Measurements from ENCODE around the gene TMEM232. TPM values are rescaled to one million over a fixed set of nuclear protein-coding genes. Genes with fewer than 3 reads are reported as not detected.

The TMEM232 gene
- total and polyA plus RNA-seq, 9 of the 15 experiments (the other 6 are each of a cell fraction or from before 2014, with no cell fraction given): 0.09 to 2.2 (median 0.41) TPM

- no peaks in the 10 kb centered on the region for H3K9me1 ChIP-seq (ENCODE audit: control insufficient read depth, insufficient read depth, low read length)
- FAIRE-seq (no peak), ATAC-seq (no peak), DNase-seq (ENCODE audit: extremely low read depth in 1 of 4, low spot score in 3 of 4) (no peak)
- in situ Hi-C loops (cut with MboI): no loop called here
- H3K4me3 ChIP-seq: no peak overlapping the region
- 1% methylated on average over 6 of the region's 6 CpGs for WGBS (ENCODE audit: insufficient coverage, low coverage, missing lambda C conversion rate)
- intact Hi-C loops (cut with micrococcal nuclease): no loop called here
- ChIA-PET CTCF (ENCODE audit: low intra/inter-chr PET ratio) (no interaction called here), POLR2A (no interaction called here)
- H3K4me2 ChIP-seq (ENCODE audit: insufficient read depth, low read length): no peak overlapping the region
- no peak overlapping the region for H2AFZ ChIP-seq (ENCODE audit: low read depth, low read length)
- no peaks in the 10 kb centered on the region for H3K27me3 ChIP-seq (ENCODE audit: control insufficient read depth in 2 of 2, insufficient read depth in 2 of 2, low read length in 2 of 2)
- H3K36me3 ChIP-seq (ENCODE audit: control insufficient read depth, insufficient read depth, low read length): no peaks in the 10 kb centered on the region
- no peaks in the 10 kb centered on the region for H4K20me1 ChIP-seq (replicated peaks; ENCODE audit: control insufficient read depth, insufficient read depth, low read length)
- H3K4me1 ChIP-seq (replicated peaks in 1 of 2; ENCODE audit: control insufficient read depth in 2 of 2, insufficient read depth in 2 of 2, low read length in 2 of 2): no peaks in the 10 kb centered on the region
- H3K79me2 ChIP-seq (ENCODE audit: control insufficient read depth, insufficient read depth, low read length): no peaks in the 10 kb centered on the region
- H3K27ac ChIP-seq (ENCODE audit: extremely low read depth, low read depth, low read length): no peak overlapping the region
- no TSS peak for BruUV-seq (replicated peaks)
- no peaks in the 10 kb centered on the region for H3K9me3 ChIP-seq (replicated peaks; ENCODE audit: control insufficient read depth, insufficient read depth, low read depth, low read length)
- no peak overlapping the region for H3K9ac ChIP-seq (ENCODE audit: insufficient read depth in 1 of 2, low read depth in 2 of 2, low read length in 2 of 2)
- TF ChIP-seq POLR3G (IDR thresholded peaks at IDR 0.05; ENCODE audit: extremely low read depth, insufficient read length, insufficient replicate concordance): no peak
- TF ChIP-seq SIN3A (IDR thresholded peaks at IDR 0.05; ENCODE audit: borderline replicate concordance in 2 of 2, control insufficient read depth in 1 of 2, low read depth in 2 of 2, low read length in 2 of 2): no peak
- no peak for TF ChIP-seq ETS2 (tag; IDR thresholded peaks at IDR 0.05; ENCODE audit: borderline replicate concordance, poor library complexity, severe bottlenecking)
- TF ChIP-seq BCOR (IDR thresholded peaks at IDR 0.05): no peak
- no peak for TF ChIP-seq TARDBP (IDR thresholded peaks at IDR 0.05)
- no peak for TF ChIP-seq MTA1 (IDR thresholded peaks at IDR 0.05; ENCODE audit: borderline replicate concordance)
- TF ChIP-seq MLX (CRISPR knock-in tag; conservative IDR thresholded peaks at IDR 0.05): no peak
- no peak for TF ChIP-seq ETV5 (CRISPR knock-in tag; IDR thresholded peaks at IDR 0.05; ENCODE audit: low read depth)
- no peak for TF ChIP-seq MEF2A (IDR thresholded peaks at IDR 0.05; ENCODE audit: control insufficient read depth, low read depth, low read length)
- TF ChIP-seq MAFG (tag; conservative IDR thresholded peaks at IDR 0.05): no peak
- TF ChIP-seq, protein P1, sequence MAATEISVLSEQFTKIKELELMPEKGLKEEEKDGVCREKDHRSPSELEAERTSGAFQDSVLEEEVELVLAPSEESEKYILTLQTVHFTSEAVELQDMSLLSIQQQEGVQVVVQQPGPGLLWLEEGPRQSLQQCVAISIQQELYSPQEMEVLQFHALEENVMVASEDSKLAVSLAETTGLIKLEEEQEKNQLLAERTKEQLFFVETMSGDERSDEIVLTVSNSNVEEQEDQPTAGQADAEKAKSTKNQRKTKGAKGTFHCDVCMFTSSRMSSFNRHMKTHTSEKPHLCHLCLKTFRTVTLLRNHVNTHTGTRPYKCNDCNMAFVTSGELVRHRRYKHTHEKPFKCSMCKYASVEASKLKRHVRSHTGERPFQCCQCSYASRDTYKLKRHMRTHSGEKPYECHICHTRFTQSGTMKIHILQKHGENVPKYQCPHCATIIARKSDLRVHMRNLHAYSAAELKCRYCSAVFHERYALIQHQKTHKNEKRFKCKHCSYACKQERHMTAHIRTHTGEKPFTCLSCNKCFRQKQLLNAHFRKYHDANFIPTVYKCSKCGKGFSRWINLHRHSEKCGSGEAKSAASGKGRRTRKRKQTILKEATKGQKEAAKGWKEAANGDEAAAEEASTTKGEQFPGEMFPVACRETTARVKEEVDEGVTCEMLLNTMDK (IDR thresholded peaks at IDR 0.05; ENCODE audit: borderline replicate concordance, insufficient read depth, low read depth, low read length, poor library complexity, severe bottlenecking): no peak
- TF ChIP-seq ZNF830 (CRISPR knock-in tag; IDR thresholded peaks at IDR 0.05): no peak
- TF ChIP-seq ZNF3 (CRISPR knock-in tag; IDR thresholded peaks at IDR 0.05): no peak
- TF ChIP-seq AFF1 (IDR thresholded peaks at IDR 0.05; ENCODE audit: low read depth in 1 of 2, partially characterized antibody in 2 of 2): no peak
Observed at GRCh38 chr5:110665184-110665726, 61.2 kb downstream of the TMEM232 start.
